ENCODE results near the gene OLIG2.

OLIG2 gene

DNA sequence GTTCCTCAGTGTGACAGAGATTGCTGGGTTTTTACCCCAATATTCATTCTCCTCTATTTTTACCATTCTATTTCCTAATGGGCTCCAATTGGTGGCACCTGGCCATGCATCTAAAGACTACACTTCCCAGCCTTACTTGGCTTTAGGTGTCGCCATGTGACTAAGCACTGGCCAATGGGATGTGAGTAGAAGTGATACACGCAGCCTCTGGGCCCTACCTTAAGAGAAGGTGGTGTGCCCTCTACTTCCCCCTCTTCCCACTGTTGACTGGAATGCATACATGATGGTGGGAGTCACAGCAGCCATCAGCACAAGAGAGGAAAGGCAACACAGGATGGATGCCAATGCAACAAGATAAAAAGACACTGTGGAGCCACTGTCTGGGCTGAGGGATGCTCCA, 11.4 kb upstream of the OLIG2 start:
- Histone ChIP-seq H4K20me1 (ENCODE audit: insufficient read depth, low read length, poor library complexity, severe bottlenecking) (no peaks in the 10 kb centered on the region), H3K4me1 (ENCODE audit: insufficient read depth, low read length, poor library complexity, severe bottlenecking) (no peaks in the 10 kb centered on the region), H3F3A (ENCODE audit: low read depth) (no peaks in the 10 kb centered on the region), H3K36me3 (ENCODE audit: insufficient read depth, low read length) (no peaks in the 10 kb centered on the region), H3K4me3 (ENCODE audit: low read length, poor library complexity, severe bottlenecking) (no peak overlapping the region), H3K27me3 (ENCODE audit: insufficient read depth, low read length, poor library complexity, severe bottlenecking) (no peaks in the 10 kb centered on the region), H3K4me2 (ENCODE audit: low read depth, low read length, poor library complexity, severe bottlenecking) (no peak overlapping the region), H3K9ac (ENCODE audit: low read depth, low read length, poor library complexity, severe bottlenecking) (no peak overlapping the region), H3K79me2 (ENCODE audit: insufficient read depth, low read length) (no peaks in the 10 kb centered on the region), H3K9me3 (ENCODE audit: insufficient read depth, low read depth, low read length) (no peaks in the 10 kb centered on the region), H3K9me2 (replicated peaks; ENCODE audit: low read depth, low read length) (no peaks in the 10 kb centered on the region), H2AFZ (ENCODE audit: low read length) (no peak overlapping the region)
- TF ChIP-seq EZH2phosphoT487 (IDR thresholded peaks at IDR 0.05; ENCODE audit: borderline replicate concordance), result no peak
- TF ChIP-seq, protein P1, sequence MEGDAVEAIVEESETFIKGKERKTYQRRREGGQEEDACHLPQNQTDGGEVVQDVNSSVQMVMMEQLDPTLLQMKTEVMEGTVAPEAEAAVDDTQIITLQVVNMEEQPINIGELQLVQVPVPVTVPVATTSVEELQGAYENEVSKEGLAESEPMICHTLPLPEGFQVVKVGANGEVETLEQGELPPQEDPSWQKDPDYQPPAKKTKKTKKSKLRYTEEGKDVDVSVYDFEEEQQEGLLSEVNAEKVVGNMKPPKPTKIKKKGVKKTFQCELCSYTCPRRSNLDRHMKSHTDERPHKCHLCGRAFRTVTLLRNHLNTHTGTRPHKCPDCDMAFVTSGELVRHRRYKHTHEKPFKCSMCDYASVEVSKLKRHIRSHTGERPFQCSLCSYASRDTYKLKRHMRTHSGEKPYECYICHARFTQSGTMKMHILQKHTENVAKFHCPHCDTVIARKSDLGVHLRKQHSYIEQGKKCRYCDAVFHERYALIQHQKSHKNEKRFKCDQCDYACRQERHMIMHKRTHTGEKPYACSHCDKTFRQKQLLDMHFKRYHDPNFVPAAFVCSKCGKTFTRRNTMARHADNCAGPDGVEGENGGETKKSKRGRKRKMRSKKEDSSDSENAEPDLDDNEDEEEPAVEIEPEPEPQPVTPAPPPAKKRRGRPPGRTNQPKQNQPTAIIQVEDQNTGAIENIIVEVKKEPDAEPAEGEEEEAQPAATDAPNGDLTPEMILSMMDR (conservative IDR thresholded peaks at IDR 0.05; ENCODE audit: low read length), result no peak

DNA sequence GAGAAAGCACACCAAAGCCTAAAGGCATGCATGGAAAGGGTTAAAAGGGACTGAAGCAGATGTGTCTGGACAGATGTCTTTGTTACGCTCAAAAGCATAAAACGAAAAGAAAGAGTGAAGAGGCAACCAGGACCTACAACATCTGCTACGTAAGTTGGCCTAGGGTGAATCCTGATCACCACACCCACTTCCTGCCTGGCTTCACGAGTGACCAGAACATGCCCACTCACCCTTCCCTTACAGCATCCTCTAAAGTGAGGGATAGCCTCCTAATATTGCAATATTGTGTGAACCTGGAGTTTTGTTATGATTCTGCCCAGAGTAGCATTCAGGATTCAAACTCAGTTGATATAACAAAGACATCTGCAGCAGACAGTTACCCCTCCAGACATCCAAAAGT, 10.6 kb upstream of the OLIG2 start:
- no peak overlapping the region for H3K9ac ChIP-seq (ENCODE audit: low read depth, low read length, poor library complexity, severe bottlenecking)
- H3K4me2 ChIP-seq (ENCODE audit: low read depth, low read length, poor library complexity, severe bottlenecking), result no peak overlapping the region
- no peaks in the 10 kb centered on the region for H3K27me3 ChIP-seq (ENCODE audit: insufficient read depth, low read length, poor library complexity, severe bottlenecking)

DNA sequence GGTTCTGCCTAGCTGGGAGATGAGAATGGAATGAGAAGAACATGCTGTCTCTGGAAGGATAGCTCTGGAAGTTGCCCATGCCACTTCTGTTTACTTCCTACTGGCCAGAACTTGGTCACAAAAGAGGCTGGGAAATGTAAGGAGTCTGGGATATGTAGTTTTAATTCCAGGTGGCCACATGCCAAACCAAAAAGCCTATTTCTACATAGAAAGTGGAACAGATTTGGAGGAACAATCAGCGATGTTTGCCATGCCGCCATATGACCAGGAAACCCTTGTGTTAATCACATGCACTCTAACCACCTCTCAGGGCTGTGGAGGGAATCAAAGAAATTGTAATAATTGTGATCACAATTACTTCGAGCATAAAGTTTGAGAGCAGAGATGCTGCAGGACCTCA, 10.0 kb upstream of the OLIG2 start:
- TF ChIP-seq, protein P1 (conservative IDR thresholded peaks at IDR 0.05; ENCODE audit: low read length), result no peak
- no peak for TF ChIP-seq EZH2phosphoT487 (IDR thresholded peaks at IDR 0.05; ENCODE audit: borderline replicate concordance)
- Histone ChIP-seq H3K79me2 (ENCODE audit: insufficient read depth, low read length) (no peaks in the 10 kb centered on the region), H3K4me1 (ENCODE audit: insufficient read depth, low read length, poor library complexity, severe bottlenecking) (no peaks in the 10 kb centered on the region), H3K36me3 (ENCODE audit: insufficient read depth, low read length) (no peaks in the 10 kb centered on the region), H2AFZ (ENCODE audit: low read length) (no peak overlapping the region), H3K9me3 (ENCODE audit: insufficient read depth, low read depth, low read length) (no peaks in the 10 kb centered on the region), H3K27me3 (ENCODE audit: insufficient read depth, low read length, poor library complexity, severe bottlenecking) (no peaks in the 10 kb centered on the region), H3K9ac (ENCODE audit: low read depth, low read length, poor library complexity, severe bottlenecking) (no peak overlapping the region), H3F3A (ENCODE audit: low read depth) (no peaks in the 10 kb centered on the region), H3K9me2 (replicated peaks; ENCODE audit: low read depth, low read length) (no peaks in the 10 kb centered on the region), H3K4me3 (ENCODE audit: low read length, poor library complexity, severe bottlenecking) (no peak overlapping the region), H3K4me2 (ENCODE audit: low read depth, low read length, poor library complexity, severe bottlenecking) (no peak overlapping the region), H4K20me1 (ENCODE audit: insufficient read depth, low read length, poor library complexity, severe bottlenecking) (no peaks in the 10 kb centered on the region)

More for the DNA sequence above, 10.6 kb upstream of the OLIG2 start:
- Histone ChIP-seq H4K20me1 (ENCODE audit: insufficient read depth, low read length, poor library complexity, severe bottlenecking) (no peaks in the 10 kb centered on the region), H3K36me3 (ENCODE audit: insufficient read depth, low read length) (no peaks in the 10 kb centered on the region), H3K9me2 (replicated peaks; ENCODE audit: low read depth, low read length) (no peaks in the 10 kb centered on the region), H3F3A (ENCODE audit: low read depth) (no peaks in the 10 kb centered on the region), H3K9me3 (ENCODE audit: insufficient read depth, low read depth, low read length) (no peaks in the 10 kb centered on the region), H3K79me2 (ENCODE audit: insufficient read depth, low read length) (no peaks in the 10 kb centered on the region), H3K4me3 (ENCODE audit: low read length, poor library complexity, severe bottlenecking) (no peak overlapping the region), H3K4me1 (ENCODE audit: insufficient read depth, low read length, poor library complexity, severe bottlenecking) (no peaks in the 10 kb centered on the region), H2AFZ (ENCODE audit: low read length) (no peak overlapping the region)
- TF ChIP-seq EZH2phosphoT487 (IDR thresholded peaks at IDR 0.05; ENCODE audit: borderline replicate concordance), result no peak
- TF ChIP-seq, protein P1 (conservative IDR thresholded peaks at IDR 0.05; ENCODE audit: low read length), result no peak
